HG03457 (cell line): ENCODE measurements around the gene IER3.
"Not testable (repeated sequence)": the region's sequence is repeated elsewhere in the genome, so short reads cannot be mapped to it uniquely, and the experiment has no call there.

Experiments
- ATAC-seq: cut with Tn5 transposase; IDR thresholded peaks from one replicate; pipeline ENCODE4 v1.9.1; 2021; ENCODE audit warnings: moderate number of reproducible peaks; ENCODE audit not compliant: unreplicated experiment

IER3 gene

DNA sequence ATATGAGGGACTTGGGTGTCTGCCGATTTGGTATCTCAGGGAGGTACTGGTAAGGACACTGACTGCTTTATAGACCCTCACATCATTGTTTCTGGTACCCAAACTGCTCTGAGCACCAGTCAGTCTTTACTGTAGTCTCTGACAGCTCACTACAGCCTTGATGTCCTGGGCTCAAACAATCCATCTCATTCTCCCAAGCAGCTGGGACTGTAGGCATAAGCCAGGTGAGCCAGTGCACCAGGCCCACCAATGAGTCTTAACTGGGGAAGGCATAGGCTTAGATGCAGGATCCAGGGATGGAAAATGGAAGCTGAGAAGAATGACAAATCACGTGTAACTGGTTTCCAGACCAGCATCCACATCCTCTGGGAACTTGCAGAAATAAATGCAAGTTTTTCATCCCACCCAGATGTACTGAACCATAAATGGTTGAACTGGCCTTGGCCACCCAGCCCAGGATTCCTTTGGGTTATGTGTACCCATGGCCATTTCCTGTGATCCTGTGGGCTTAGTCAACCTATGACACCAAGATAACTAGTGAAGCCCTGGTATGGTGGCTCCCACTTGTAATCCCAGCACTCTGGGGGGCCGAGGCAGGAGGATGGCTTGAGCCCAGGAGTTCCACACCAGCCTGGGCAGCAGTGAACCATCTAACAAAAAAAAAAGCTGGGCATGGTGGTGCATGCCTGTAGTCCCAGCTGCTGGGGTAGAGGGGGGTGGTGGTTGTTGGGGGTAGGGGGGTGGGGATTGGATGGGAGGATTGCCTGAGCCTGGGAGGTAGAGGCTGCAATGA, 18.4 kb downstream of the IER3 start:
- no peak for ATAC-seq

DNA sequence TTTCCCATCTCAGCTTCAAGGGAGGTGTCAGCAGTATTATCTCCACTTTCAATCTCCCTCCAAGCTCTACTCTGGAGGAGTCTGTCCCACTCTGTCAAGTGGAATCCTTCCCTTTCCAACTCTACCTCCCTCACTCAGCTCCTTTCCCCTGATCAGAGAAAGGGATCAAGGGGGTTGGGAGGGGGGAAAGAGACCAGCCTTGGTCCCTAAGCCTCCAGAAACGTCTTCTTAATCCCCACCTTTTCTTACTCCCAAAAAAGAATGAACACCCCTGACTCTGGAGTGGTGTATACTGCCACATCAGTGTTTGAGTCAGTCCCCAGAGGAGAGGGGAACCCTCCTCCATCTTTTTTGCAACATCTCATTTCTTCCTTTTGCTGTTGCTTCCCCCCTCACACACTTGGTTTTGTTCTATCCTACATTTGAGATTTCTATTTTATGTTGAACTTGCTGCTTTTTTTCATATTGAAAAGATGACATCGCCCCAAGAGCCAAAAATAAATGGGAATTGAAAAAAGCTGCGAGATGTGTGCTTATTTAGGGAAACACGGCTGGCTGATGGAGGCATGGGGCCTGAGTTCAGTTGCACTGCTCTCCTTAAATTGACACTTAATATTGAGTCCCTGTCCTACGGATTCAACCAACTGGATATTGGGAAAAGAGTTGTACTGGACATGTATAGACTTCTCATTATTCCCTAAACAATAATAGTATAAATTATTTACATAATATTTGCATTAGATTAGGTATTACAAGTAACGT, 19.3 kb downstream of the IER3 start:
- ATAC-seq, result no peak

DNA sequence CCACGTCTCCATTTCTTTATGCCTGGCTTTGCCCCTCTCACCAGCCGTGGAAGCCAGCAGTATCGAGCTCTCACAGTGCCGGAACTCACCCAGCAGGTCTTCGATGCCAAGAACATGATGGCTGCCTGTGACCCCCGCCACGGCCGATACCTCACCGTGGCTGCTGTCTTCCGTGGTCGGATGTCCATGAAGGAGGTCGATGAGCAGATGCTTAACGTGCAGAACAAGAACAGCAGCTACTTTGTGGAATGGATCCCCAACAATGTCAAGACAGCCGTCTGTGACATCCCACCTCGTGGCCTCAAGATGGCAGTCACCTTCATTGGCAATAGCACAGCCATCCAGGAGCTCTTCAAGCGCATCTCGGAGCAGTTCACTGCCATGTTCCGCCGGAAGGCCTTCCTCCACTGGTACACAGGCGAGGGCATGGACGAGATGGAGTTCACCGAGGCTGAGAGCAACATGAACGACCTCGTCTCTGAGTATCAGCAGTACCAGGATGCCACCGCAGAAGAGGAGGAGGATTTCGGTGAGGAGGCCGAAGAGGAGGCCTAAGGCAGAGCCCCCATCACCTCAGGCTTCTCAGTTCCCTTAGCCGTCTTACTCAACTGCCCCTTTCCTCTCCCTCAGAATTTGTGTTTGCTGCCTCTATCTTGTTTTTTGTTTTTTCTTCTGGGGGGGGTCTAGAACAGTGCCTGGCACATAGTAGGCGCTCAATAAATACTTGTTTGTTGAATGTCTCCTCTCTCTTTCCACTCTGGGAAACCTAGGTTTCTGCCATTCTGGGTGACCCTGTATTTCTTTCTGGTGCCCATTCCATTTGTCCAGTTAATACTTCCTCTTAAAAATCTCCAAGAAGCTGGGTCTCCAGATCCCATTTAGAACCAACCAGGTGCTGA, 20.3 kb downstream of the IER3 start:
- not testable (repeated sequence) for ATAC-seq

DNA sequence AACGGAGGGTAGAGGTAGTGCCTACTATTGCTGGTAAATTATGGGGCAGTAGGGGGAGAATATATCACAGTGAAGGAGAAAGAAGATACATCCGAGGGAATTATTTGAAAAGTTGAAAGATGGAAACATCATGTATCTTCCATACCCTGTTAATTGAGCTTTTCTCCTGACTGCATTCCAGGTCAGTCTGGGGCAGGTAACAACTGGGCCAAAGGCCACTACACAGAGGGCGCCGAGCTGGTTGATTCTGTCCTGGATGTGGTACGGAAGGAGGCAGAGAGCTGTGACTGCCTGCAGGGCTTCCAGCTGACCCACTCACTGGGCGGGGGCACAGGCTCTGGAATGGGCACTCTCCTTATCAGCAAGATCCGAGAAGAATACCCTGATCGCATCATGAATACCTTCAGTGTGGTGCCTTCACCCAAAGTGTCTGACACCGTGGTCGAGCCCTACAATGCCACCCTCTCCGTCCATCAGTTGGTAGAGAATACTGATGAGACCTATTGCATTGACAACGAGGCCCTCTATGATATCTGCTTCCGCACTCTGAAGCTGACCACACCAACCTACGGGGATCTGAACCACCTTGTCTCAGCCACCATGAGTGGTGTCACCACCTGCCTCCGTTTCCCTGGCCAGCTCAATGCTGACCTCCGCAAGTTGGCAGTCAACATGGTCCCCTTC, 21.0 kb downstream of the IER3 start:
- not testable (repeated sequence) for ATAC-seq

DNA sequence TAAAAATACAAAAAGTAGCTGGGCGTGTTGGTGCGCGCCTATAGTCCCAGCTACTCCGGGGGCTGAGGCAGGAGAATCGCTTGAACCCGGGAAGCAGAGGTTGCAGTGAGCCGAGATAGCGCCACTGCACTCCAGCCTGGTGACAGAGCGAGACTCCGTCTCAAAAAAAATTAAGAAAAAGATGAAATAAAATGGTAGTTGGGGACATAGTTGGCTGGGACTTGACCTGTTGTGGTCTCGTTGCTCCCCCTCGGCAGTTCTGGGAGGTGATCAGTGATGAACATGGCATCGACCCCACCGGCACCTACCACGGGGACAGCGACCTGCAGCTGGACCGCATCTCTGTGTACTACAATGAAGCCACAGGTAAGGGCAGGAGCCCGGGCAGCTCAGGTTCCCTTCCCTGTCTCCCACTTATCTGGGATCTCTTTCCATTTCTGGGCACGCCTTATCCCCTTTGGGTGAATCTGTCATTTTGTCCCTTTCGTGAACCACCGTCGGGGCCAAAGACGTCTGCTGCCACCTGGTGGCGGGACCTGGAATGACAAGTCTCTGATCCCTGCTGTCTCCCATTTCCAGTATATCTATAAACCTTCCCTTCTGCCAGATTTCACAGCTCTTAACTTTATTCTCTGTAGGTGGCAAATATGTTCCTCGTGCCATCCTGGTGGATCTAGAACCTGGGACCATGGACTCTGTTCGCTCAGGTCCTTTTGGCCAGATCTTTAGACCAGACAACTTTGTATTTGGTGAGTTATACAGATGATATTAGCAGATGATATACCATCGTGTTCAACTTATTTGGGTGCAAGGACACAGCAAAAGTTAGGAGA, 21.9 kb downstream of the IER3 start:
- no peak for ATAC-seq

DNA sequence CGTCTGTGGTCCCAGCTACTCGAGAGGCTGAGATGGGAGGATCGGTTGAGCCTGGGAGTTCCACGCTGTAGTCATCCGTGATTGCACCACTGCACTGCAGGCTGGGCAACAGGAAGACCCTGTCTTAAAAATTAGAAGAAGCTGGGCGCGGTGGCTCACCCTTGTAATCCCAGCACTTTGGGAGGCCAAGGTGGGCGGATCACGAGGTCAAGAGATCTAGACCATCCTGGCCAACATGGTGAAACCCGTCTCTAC, 22.4 kb downstream of the IER3 start:
- ATAC-seq, result not testable (repeated sequence)

DNA sequence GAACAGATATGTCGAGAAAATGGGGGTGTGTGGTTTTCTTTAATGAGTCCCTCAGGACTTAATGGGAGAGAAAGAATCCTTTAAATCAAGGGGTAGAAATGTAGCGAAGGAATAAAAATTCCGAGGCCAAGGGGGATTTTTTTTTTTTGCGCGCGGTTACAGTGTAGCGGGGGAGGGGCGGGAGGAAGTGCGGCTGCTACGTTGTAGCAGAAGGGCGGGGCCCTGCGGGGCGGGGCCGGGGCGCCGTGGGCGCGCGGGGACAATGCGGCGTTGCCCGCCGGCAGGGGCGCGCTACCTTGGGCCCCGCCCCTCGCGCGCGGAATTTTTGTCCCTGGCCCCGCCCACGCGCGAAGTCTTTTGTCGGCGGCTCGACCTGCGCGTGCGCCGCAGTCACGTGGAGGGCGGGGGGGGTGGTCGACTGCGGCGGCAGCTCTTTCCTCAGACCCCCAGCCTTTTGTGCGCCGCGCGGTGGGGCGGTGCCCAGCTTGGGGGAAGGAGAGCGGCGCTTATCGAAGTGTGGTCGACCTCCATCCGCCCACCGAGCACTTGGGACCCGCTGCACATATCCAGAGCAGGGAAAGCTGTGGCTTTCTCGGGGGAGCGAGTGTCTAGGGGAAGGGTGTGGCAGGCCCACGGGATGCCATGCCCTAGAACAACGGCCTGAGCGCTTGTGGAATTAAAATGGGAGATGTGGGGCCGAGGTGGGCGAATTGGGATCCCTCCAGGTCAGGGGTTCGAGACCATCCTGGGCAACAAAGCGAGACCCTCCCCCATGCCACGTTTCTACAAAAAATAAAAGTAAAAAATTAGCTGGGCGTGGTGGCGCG, 22.9 kb downstream of the IER3 start:
- no peak for ATAC-seq

DNA sequence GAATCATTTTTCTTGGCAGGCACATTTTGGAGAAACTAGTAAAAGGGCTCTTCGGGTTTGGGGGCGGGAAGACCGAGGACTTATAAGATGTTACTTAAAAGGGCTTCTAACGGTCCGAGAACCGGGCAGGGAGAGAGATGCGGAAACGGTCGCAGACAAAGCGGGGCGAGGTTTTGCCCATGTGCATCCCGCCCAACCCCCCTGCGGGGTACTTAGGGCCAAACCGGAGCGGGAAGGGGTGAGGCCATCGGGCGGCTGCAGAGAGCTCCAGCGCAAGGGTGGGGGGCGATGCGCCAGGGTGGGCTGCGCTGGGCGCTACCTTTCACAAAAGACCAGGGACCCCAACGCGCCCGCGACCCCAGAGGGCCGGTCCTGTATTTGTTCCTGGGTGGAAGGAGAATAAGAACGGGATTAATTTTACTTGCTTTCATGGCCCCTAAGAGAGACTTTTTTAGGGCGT, 23.6 kb downstream of the IER3 start:
- ATAC-seq, result no peak

DNA sequence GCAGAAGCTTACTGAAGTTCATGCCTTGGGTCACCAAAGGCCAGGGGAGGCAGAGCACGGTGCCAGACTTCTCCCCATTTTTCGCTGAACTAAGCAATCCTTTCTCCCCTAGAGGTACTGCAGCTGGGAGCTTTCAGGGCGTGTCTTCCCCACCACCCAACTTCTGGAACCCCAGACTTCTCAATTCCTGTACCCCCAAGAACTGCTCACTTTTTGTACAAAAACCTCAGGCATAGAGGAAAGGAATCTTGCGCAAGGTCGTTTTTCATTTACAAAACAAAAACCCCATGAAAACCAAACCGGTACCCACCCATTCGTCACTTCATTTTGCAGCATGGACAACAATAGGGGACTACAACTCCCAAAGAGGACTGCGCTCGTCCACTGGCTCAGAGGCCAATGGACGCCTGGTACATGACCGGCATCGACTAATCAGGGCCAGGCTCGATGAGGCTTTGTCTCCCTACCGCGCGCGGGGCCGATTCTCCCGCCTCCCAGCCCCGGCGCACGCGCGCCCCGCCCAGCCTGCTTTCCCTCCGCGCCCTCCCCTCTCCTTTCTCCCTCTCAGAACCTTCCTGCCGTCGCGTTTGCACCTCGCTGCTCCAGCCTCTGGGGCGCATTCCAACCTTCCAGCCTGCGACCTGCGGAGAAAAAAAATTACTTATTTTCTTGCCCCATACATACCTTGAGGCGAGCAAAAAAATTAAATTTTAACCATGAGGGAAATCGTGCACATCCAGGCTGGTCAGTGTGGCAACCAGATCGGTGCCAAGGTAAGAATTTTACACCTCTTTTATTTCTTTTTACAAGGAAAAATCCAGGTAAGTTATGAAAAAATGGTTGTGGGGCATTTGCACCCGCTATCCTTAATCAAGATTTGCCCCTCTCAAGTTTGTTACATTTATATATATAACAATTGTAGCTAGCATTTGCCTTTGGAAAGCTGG, 24.3 kb downstream of the IER3 start, which contains the start of gene TUBB:
TSS of gene TUBB (plus strand) at position 562 of the 947 bp plus-strand sequence. CDS start at position 717, 155 bp downstream.
- peak; percentile 35 for ATAC-seq

DNA sequence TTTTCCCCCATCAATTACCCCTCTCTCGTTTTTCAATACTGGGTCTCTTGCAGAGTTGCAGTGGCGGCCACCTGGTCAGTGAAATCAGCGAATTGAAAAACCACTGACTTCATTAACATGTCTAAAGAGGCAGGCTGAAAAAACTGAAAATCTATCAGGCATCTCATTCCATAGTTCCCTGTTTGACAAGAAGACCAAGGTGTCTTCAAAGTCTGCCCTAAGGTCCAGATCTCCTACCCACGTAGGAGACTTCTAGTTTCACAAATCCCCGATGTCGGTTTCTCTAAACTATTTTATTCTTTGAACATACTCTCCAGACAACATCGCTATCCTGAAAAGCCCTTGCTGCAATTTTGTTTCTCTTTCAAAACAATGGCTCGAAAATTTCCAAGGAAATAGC, 25.0 kb downstream of the IER3 start:
- ATAC-seq, result no peak

DNA sequence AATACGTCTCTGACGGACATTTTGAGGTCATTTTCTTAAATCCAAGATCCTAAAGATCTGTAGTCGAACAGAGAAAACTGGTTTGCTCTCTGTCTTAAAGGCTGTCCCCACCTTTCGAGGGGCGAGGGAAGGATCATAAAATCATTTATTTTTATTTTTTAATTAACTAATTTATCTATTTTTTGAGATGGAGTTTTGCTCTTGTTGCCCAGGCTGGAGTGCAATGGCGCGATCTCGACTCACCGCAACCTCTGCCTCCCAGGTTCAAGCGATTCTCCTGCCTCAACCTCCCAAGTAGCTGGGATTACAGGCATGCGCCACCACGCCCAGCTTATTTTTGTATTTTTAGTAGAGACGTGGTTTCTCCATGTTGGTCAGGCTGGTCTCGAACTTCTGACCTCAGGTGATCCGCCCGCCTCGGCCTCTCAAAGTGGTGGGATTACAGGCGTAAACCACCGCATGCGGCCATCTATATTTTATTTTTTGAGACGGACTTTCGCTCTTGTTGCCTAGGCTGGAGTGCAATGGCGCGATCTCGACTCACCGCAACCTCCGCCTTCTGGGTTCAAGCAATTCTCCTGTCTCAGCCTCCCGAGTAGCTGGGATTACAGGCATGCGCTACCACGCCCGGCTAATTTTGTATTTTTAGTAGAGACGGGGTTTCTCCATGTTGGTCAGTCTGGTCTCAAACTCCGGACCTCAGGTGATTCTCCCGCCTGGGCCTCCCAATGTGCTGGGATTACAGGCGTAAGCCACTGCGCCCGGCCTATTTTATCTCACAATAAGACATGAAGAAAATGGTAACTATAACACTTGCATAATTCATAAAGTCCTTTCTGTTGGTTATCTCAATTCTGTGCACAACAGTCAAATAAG, 26.3 kb downstream of the IER3 start:
- not testable (repeated sequence) for ATAC-seq

DNA sequence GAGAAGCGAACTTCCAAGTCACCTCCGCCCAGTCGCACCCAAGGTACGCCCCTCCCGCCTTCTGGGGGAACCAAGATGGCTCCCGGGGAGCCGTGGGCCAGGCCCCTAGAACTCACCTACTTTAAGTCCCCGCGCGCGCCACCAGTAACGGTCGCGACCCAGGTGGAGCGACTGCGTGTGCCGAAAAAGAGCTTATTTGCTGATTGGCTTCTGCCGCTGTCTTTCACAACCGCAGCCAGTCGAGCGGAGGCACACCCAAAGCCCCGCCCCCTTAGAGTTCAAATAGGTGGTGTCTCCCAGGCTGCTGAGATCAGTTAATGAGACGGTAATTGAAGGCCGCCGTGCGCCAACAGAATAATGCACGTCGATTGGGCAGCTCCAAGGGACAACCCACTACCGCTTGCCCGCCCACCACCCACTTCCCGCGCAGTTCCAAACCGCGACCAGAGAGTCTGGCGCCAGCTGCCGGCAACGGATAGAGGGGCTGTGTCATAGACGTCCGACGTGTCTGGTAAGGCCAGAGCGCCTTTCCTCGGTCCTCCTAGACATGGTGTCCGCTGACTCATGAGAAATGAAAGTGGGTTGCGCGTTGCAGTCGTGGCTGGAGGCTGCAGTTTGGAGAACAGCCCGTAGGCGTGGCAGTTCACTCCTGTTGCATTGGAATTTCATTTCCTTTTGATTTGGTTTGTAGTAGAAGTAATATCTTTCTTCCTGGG, 27.1 kb downstream of the IER3 start, which contains the start of gene MDC1:
TSS of gene MDC1 (minus strand) at position 153 of the 716 bp plus-strand sequence. CDS start 2,106 bp downstream, outside the sequence.
- ATAC-seq, result peak; percentile 54

DNA sequence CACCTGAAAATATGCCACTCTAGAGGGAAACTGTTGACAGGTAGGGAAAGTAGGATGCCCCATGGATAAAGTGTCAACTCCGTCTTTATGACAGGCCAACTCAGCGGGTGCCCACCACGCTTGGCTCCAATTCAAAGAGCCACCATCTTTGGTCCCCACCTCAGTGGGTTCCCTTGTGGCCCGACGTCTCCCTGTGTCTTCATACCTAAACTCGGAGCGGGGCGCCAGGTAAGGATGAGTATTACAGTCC, 27.5 kb downstream of the IER3 start:
- ATAC-seq, result no peak

DNA sequence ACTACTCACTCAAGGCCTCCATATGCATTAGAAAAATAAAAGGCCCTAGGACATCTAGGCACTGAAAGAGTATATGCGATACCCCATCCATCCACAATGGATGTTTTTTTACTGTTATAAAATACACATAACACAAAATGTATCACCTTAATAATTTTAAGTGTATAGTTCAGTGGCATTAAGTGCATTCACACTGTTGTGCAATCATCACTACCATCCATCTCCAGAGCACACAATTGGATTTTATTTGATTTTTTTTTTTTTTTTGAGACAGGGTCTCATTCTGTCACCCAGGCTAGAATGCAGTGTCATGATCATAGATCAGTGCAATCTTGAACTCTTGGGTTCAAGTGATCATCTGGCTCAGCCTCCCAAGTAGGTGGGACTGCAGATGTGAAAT, 30.1 kb downstream of the IER3 start:
- no peak for ATAC-seq

DNA sequence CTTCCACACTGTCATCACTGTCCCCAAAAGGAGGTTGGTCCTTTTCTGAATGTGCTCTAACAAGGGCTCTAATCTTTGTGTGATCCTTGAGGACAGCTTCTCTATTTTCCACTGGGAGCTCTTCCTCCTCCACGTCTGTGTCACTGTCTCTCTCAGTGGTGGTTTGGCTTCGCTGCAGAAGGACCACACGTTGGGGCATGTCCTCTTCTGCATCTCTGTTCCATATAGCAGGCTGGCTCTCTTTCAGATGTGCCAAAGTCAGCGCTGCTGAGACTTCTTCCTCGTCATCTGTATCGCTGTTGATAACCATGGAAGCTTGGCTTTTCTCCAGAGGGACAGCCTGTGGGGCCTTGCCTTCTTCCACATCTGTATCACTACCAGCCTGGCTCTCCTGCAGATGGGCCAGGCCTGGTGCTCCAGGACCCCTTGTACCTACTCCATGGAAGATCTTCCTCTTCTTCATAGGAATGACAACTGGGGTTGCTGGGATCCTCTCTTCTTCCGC, 31.9 kb downstream of the IER3 start:
- ATAC-seq, result no peak

DNA sequence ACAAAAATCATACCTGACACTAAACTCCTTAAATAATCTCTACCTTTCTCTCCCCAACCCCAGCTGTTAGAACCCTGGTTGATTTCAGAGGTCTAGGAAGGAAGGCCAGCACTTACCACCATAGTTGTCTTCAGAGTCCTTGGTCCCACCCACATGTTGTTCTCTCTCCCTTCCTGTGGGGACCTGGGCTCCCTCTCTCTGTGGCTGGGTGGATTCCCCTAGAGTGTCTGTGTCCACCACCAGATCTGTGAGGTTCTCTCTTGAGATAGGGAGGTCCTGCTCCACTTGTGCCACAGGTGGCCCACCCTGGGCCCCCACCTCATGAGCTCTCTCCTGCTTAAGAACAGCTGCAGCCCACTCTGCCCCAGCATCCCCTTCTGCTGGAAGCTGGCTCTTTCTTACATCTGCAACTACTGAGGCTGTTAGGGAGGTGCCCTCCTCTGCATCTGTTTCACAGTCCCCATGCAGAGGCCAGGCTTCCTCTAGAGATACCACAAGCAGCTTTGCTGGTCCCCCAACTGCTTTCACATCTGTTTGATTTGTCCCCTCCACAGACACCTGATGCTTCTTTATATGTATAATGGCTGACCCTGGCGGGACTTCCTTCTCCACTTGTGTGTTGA, 32.5 kb downstream of the IER3 start:
- no peak for ATAC-seq
